Loucy (cell line): ENCODE results near the gene ASS1.

Experiments used
- CTCF ChIP-seq: fragments of 200-600 bp; sonication (generic); conservative IDR thresholded peaks from 2 replicates; pipeline ENCODE4 v1.5.1; 2014; ENCODE audit warnings: mild to moderate bottlenecking, antibody characterized with exemption, low read length
- EZH2phosphoT487 ChIP-seq: fragments of 200-600 bp; IDR thresholded peaks from 2 replicates; pipeline ENCODE4 v1.6.1; 2018; ENCODE audit warnings: antibody characterized with exemption, mild to moderate bottlenecking, moderate library complexity, borderline replicate concordance

DNA sequence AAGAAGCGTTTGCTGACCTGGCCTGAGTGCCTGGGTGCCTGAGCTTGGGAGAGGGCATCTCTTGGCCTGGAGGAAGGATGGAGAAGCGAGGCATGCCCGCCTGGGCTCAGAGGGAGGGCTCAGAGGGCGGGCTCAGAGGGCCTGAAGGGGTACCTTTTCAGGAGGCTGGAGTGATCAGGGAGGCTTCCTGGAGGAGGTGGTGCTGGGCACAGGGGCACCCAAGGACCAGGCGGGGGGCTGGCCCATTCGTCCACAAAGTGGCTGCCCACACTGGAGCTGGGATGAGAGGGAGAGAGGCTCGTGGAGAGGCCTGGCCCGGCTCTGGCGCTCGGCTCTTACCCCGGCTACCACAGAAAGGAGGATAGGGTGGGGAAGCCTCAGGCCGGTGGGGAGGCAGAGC, 32.8 kb downstream of the ASS1 start:
- no peak for TF ChIP-seq CTCF
- no peak for TF ChIP-seq EZH2phosphoT487
